Measurements from ENCODE around the gene GFAP.
A peak's percentile ranks its signal among the peaks of the same experiment; 100 is the strongest.

Gene GFAP

DNA sequence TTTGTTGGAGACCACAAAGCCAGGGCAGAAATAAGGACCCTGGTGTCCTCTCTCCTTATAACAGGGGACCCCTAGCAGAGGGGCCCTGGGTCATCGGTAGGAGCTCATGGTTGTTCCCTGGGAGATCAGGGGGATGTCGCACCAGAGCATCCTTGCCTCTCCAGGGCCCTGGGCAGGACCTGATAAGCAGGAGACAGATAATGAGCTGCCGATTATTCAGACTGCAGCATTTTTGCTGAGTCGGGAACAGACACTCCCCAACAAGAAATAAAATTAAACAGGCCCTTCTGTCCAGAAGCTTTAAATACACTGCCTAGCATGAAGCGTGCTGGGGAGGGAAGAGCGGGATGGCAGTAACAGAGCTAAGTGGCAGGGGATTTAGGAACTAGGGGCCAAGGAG, 15.4 kb upstream of the GFAP start:
- no peak for DNase-seq

DNA sequence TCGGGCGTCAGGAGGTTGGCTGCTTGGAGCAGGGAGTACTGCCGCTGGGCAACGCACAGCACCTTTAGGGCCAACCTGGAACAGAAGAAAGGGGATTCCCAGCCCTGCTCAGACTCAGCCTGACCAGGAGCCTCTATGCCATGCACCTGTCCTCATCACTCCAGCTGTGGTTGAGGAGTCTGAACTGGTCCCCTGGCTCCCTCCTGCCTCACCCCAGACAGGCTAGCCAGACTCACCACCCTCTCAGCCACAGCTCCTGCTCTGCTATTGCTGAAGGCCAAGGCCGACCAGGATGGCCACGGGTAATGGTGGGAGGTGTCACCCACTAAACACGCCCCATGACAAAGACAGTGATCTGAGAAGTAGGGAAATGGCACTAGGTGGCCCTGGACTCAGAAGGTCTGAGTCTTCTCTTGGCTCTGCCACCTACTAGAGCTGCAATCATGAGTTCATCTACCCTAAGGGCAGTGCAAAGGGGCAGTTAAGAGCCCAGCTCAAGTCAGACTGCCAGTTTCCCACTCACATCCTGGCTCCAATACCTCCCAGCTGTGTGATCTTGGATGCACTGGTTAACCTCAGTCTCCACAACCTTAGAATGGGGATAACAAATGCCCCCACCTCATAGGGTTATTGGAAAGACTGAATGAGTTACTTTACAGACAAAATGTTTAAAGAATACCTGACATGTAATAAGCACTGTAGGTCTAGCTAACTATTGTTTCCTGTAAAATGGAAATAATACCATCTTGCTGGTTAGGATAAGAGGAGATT, 13.8 kb upstream of the GFAP start:
- no peak for DNase-seq

DNA sequence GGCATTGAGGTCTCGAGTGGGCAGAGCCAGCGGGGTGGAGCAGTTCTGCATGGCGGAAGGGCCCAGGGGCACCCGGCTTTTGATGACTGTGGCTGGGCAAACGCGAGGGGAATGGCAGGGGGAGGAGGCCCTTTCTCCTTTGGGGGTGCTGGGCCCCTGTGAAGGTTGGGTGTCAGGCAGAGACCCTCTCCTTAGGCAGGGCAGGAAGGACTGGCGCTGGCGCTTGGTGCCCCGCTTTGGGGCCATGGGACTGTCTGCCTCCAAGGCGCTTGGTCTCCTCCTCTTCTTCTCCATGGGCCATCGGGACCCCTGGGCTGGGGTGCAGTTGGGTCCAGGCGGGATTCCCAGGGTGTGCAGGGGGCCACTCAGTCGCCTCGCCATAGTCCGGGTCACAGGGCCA, 12.8 kb upstream of the GFAP start:
- no peak for DNase-seq

DNA sequence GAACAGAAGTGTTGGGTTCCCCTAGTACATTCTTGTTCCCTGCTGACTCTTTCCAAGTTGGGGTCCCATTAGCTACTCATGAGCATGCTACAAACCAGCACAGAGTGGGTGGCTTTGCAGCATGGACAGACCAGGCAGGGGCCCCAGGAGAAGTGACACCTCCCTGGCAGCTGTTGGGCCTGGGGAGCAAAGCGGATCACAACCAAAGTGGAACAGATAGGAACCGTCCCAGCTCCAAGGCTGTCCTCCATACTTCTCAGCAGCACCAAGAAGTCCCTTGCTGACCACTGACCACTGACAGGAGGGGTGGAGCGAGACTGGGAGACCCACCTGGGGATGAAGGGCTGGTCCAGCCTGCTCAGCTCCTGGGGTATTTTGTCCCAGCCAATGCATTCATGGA, 12.4 kb upstream of the GFAP start:
- no peak for DNase-seq

DNA sequence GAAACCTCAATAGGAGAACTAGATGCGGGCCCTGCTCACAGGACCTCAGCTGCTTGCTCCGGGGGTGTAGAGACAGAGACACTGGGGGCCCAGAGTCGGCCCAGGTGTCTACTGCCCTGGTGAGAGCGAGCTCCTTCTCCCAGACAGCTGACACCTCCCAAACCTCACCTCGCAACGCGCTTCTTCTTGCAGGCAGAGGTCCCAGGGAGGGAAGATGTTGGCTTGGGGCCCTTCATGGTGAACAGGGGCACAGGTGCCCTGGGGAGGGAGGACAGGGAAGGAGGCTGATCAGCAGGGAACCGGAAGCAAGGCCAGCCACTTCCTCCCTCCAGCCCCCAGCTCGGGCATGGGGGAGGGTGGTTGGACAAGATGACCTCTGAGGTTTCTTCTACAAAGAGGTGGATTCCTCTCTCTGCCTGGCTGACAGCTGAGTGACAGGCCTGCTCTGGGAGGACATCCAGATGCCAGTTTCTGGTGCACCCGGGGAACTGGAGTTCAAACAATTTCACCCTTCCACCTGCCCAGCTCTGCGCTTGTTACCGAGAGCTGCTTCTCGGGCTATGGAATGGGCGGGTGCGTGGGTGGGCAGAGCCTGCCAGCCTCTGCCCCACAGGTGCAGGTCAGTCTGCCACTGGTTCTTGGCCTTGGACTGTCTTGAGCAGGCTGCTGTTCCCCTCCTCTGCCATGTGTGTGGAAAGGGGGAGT, 11.7 kb upstream of the GFAP start:
- no peak for DNase-seq

DNA sequence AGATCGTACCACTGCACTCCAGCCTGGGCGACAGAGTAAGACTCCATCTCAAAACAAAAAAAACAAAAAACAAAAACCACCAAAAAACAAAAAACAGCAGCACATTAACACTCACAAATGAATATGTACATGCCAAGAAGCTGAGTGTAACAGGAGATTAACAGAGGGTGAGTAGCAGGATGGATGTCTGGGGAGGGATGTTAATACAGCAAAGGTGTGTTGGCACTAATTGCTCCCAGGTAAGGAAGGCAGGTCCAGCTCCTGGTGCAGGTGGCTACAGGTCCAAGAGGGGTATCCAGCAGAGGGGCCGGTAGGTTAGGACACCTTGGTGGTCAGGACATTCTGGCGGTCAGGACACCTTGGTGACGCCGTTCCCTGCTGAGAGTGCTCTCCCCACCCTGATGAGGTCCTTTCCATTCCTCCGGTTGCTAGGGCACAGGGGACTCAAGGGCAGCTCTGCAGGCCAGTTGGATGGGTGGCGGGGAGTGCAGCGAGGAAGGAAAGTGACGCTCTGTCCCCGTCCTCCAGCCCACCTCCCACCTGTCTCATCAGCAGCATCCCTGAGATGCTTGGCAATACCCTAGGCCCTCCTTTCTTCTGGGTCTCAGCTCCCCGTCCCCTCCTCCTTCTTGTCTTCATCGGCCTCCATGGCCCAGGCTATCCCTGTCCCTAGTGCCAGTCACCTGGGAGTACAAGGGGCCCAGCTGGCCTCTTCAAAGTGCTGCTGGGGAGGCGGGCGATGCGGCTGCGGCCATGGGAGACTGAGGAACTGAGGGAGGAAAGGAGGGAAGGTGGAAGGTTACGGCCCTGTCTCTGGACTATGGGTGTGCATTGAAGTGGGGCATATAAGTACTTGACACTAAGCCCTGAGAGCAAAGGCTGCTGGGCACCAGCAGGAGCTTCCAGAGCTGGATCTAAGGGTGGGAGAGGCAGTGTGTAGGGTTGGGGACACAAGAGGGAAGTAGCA, 10.7 kb upstream of the GFAP start:
- no peak for DNase-seq

DNA sequence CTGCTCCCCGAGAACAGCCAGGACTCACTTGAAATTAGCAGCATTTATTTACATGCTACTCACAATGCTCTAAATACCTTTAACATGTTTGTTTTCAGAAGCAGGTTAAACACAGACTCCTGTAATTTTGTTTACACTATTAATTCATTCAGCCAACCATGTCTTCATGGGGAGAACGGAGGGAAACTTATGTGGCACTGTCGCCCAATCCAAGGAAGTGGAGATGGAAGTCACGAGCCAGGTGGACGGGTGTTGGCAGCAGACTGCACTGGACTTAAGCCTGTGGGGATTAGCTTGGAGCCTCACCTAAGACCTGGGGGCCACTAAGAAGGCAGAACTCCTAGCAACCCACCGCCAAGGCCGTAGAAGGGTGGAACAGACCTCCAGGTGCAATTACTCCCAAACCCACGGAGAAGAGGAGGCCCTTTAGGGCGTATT, 8.8 kb upstream of the GFAP start:
- no peak for DNase-seq

DNA sequence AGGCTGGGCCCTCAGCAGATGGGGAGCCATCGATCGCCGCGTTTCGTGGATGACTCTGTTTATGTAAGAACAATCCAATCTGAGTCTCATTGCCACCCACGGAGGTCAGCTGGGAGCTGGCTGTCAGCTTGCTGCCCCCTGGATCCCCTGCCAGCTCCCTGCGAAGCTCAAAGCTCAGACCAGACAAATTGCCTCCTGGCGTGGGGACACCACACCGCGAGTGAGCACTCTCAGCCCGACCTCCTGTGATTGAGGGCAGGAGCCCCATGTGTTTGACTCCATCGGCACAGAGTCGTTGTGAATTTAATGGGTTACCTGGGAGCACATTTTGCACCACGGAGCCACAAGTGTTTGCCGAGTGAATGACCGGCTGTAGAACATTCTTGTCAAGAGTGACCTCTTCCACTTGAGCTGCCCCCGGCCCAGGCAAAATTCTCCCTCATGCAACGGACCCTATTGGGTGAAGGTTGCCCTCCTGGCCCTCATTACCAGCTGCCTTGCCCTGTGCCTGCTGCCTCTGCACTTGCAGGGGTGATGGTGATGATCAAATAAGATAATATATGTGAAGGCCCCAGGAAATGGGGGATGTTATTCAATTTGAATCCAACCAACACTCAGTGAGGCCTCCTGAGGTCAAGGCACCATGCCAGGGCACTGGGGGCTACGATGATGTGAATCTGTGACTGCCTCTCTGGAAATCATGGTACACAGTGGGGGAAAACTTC, 7.6 kb upstream of the GFAP start:
- DNase-seq, result no peak

DNA sequence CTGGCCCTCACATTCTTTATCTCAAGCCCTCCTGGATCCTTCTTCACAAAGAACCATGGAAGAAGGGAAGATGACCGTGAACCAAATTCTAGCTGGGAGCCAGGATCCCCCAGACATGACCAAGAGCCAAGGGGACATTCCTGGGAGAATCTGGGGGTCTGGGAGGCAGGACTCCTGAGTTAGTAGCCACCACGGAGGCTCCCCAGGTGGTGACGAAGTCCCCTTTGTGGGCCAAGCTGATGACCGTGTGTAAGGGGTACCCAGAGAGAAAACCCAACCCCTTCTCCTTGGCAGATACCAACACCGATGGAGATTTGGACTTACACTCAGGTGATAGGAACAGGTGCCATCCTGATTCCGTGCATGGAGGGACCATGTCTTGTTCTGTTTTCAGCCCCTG, 6.8 kb upstream of the GFAP start:
- DNase-seq, result no peak

DNA sequence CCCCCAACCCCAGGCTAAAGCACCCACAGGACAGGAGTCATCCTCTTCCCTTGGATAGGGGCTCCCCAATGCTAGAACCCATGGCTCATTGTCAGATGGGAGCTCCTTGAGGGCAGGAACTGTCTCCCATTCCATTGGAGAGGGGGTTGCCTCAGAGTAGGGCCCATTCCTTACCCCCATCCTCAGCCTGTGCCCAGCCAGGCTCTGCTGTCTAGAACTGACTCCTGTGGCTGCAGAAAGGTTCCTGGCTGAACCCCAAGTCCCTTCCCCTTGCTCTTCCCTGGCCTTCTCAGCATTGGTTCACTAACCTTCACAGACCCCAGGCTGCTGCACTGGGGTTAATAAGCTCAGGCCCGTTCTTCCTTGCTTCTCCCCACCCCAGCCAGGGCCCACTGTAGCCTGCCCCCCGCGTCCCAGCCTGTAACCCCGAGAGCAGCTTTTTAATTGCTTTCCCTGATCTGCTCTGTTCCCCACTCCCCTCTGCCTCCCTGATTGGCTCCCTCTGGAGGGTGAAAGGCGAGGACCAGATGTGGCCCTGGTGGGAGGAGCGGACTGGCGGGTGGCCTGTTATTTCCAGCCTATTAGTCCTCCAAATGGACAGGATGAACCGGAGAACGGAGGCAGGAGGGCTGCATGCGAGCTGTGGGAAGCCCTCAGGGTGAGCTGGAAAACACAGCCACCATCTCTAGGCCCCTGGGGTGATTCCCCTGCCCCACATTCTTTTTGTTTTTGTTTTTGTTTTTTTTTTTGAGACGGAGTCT, 6.0 kb upstream of the GFAP start:
- DNase-seq, result no peak

DNA sequence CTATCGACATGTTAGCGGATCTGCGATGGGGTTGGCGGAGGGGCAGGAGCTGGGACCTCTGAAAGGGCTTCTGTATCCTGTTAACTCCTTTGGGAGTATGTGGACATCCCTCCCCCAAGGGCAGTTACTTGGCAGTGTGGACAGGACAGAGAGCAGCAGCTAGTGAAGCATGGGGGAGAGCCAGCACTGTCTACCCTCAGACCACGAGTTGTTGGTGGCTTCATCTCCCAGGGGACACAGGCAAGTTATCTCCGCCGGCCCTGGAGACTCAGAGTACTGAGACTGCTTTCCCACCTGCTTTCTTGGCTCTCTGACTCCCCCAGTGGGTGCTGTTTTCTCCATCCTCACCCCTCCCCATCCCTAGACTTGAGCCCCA, 5.3 kb upstream of the GFAP start:
- no peak for DNase-seq

DNA sequence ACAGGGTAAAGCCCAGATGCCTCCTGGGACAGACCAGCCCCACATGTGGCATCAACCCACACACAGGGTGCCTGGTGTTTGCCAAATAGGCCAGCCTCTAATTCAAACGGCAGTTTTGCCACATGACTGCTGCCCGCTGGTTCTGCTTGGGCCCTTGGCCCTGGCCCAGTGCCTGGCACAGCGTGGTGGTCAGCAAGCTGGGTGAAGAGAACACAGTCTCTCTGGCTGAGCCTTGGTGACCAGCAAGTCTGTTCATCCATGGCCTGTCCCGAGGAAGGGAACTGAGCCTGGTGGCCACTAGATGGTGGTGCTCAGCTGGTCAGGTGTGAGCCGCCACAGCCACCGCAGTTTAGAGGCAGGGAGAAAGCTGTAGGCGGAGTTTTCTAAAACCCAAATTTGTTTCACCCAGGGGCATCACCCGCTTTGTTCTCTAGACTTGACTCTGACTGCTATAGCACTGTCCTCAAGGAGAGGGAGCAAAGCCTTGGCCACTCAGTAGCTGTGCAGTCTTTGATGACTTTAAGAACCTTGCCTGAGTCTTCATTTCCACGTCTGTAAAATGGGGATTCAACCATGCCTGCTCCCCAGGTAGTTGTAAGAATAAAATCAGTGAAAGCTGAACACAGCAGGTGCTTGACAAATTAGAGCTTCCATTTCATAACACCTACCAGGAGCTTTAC, 4.7 kb upstream of the GFAP start:
- peak; percentile 42 to 60 for DNase-seq

DNA sequence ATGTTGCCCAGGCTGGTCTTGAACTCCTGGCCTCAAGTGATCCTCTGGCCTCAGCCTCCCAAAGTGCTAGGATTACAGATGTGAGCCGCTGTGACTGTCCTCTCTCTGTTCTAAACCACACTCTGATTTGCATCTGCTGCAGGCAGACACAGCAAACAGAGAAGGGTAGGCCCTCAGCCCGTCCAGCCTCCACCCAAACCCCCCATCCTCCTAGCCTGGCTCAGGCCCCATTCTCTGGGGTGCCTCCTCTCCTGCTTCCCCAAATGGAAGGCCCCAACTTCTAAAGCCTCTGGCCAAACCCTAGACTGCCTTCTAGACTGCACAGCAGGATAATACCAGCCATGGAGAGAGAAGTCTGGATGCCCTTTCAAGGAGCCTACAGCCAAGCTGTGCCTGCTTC, 4.1 kb upstream of the GFAP start:
- no peak for DNase-seq

DNA sequence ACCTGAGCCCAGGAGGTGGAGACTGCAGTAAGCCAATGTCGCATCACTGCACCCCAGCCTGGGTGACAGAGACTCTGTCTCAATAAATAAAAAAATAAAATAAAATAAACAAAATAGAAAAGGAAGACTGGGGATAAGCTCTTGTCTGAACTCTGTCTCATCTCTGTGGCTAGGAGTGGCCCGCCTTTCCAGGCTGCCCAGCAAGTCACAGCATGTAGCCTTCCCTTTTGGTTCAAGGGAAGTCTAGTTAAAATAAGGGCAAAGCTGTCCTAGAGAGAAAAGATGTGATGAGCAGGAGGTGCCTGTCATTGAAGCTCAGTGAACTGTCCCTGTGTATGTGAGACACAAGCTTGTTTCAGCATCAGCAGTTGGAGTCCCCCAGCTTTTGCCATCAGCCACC, 2.7 kb upstream of the GFAP start:
- no peak for DNase-seq

DNA sequence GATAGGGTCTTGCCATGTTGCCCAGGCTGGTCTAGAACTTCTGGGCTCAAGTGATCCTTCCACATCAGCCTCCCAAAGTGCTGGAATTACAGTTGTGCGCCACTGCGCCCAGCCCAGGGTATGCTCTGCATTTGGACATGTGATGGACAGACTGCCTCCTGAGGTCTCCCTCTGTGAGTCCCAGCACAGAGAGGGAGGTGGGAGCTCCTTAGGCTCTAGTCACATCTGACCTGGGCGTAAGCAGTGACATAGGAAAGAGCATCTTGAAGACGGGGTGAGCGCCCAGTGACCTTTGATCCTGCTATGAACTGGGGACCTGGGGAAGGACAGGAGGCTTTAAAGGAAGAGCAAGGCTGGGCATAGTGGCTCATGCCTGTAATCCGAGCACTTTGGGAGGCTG, 2.2 kb upstream of the GFAP start:
- DNase-seq, result no peak

DNA sequence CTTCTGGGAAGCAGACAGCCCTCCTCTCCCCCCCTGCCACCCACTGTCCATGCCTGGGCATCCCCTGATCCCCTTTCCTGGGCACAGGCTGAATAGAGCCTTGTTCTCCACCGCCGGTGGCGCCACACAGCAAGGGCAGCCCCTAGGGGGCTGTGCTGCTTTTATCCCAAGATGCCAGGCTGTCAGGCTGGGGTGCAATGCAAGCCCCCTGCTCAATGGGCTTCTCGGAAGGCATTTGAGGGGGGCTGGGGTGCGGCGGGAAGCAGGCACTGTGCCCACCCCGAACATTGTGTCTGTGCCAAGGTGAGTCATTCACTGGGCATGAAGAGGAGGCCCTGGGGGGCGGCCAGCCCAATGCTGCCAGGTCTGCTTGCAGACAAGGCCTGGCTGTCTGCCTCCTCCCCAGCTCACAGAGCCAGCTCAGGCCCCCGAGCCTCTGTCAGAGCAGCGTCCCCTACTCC, 1.5 kb upstream of the GFAP start:
- no peak for DNase-seq

DNA sequence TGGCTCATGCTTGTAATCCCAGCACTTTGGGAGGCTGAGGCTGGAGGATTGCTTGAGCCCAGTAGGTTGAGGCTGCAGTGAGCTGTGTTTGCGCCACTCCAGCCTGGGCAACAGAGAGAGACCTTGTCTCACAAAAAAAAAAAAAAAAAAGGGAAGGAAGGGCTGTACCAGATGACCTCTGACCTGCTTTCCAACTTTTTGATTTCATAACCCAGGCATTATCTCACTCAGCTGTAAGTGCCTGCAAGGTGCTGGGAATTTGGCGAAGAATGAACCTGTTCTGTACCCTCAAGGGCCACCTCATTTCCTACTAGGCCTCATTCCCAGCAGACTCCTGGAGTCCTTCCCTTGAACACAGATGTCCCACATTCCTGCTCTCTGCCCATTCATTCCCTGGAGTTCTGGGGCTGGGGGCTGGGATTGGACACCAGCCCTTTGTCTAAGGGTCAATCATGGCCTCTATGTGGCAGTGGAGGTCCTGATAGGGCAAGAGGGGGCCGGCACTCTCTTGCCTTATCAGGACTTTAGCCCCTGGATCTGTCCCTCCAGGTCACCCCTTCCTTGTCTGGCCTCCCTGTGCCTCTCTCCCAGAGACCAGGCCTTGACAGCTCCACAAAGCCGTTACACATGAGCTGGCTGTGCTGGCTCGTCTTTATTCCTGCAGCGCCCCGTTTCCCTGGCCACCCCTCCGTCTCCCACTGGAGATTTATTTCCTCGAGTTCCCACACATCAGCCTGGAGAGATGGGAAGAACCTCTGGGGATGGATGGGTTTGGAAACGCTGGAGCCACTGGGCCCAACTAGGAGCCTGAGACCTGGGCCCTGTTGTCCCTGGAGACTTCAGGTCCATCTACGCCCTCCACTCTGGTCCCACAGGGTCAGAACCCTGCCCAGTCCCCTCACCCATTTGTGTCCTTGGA, 821 bp upstream of the GFAP start:
- no peak for DNase-seq

DNA sequence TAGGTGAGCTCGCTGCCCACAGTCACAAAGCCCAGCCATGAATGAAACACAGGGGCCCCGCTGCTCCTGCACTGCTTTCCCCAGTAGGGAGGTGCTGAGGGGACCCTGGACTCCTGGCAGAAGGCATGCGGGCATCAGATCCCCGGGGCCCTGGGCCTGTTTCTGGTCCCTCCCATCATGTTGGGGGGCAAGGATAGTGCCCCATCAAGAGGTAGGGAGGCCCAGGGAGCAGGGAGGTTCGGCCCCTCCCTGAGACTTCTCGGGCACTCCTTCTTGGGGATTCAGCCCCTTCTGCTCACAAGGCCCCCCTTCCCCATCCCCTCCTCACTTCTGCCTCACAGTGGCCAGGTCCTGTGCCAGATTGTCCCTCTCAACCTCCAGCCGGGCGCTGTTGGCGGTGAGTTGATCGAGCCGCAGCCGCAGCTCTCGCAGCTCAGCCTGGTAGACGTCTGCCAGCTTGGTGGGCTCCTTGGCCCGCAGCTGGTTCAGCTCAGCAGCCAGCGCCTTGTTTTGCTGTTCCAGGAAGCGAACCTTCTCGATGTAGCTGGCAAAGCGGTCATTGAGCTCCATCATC, 515 bp downstream of the GFAP start:
- DNase-seq, result no peak

DNA sequence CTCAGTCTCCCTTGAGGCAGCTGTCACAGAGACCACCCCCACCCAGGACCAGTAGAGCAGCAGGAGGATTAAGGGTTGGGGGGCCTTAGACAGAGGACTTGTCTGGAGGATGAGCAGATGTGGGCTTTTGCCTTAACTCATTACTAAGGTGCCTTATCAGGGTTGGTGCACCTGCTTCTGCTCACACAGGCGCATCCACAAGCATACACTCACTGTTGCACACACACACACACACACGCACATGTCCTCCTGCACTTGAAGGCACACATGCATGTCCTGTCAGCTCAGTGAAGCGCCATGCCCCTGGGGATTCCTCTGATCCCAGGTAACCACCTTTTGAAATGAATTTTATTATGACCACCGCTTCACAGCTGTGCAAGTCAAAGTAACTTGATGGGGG, 1.2 kb downstream of the GFAP start:
- no peak for DNase-seq

DNA sequence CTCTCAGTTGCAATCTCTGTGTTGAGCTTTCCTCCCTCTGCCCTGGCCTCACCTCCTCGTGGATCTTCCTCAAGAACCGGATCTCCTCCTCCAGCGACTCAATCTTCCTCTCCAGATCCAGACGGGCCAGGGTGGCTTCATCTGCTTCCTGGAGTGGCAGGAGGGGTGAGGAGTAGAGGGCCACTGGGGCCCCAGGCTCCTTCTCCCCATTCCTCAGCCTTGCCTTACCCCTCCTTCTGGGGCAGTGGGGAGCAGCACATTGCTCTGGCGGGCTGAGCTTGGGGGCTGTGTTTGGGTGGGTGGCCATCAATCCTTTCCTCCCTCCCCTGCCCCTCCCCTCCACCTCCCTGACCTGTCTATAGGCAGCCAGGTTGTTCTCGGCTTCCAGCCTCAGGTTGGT, 1.6 kb downstream of the GFAP start:
- DNase-seq, result no peak

Data from stimulated activated CD4-positive, alpha-beta T cell treated with anti-CD3 and anti-CD28 coated beads, Interleukin-4, amount 100 ng/mL, for 4 hours (primary cell).